ENCODE measurements around the gene NFATC1.

NFATC1 gene

GRCh38 chr18:79537758-79538157 lies 142.0 kb downstream of the NFATC1 start:
- in situ Hi-C loops (cut with MboI; ENCODE audit: low sequenced_read_pairs, unreplicated experiment) = loop anchor here (10.0 kb wide), 2 partner anchors 107 to 163 kb away; no protein-coding TSS in a partner anchor
- no peak for TF ChIP-seq CTCF (IDR thresholded peaks at IDR 0.05; ENCODE audit: borderline replicate concordance, control extremely low read depth, extremely low read depth, insufficient read depth, missing control alignments)
- no peak for DNase-seq (ENCODE audit: low spot score)

- in situ Hi-C loops (cut with MboI; ENCODE audit: low sequenced_read_pairs, unreplicated experiment) = loop anchor here (10.0 kb wide), 2 partner anchors 106 to 164 kb away; no protein-coding TSS in a partner anchor
- no peak for TF ChIP-seq CTCF (IDR thresholded peaks at IDR 0.05; ENCODE audit: borderline replicate concordance, control extremely low read depth, extremely low read depth, insufficient read depth, missing control alignments)
- DNase-seq (ENCODE audit: low spot score) = no peak
Measured at GRCh38 chr18:79538635-79539034, 142.9 kb downstream of the NFATC1 start.

GRCh38 chr18:79540161-79540903 lies 144.6 kb downstream of the NFATC1 start:
- in situ Hi-C loops (cut with MboI; ENCODE audit: low sequenced_read_pairs, unreplicated experiment) = no loop called here
- no peak for TF ChIP-seq CTCF (IDR thresholded peaks at IDR 0.05; ENCODE audit: borderline replicate concordance, control extremely low read depth, extremely low read depth, insufficient read depth, missing control alignments)
- DNase-seq (ENCODE audit: low spot score) = no peak

GRCh38 chr18:79540904-79541282 lies 145.2 kb downstream of the NFATC1 start:
- in situ Hi-C loops (cut with MboI; ENCODE audit: low sequenced_read_pairs, unreplicated experiment) = no loop called here
- no peak for DNase-seq (ENCODE audit: low spot score)
- no peak for TF ChIP-seq CTCF (IDR thresholded peaks at IDR 0.05; ENCODE audit: borderline replicate concordance, control extremely low read depth, extremely low read depth, insufficient read depth, missing control alignments)

- TF ChIP-seq CTCF (IDR thresholded peaks at IDR 0.05; ENCODE audit: borderline replicate concordance, control extremely low read depth, extremely low read depth, insufficient read depth, missing control alignments) = no peak
- no peak for DNase-seq (ENCODE audit: low spot score)
- in situ Hi-C loops (cut with MboI; ENCODE audit: low sequenced_read_pairs, unreplicated experiment) = no loop called here
Measured at GRCh38 chr18:79542213-79542612, 146.5 kb downstream of the NFATC1 start.

GRCh38 chr18:79542876-79543750 lies 147.4 kb downstream of the NFATC1 start:
- no peak for TF ChIP-seq CTCF (IDR thresholded peaks at IDR 0.05; ENCODE audit: borderline replicate concordance, control extremely low read depth, extremely low read depth, insufficient read depth, missing control alignments)
- DNase-seq (ENCODE audit: low spot score) = no peak
- in situ Hi-C loops (cut with MboI; ENCODE audit: low sequenced_read_pairs, unreplicated experiment) = no loop called here

Data from GM13976 (cell line).